GM18499 (cell line): Measurements from ENCODE around the gene FNTB.

Experiments used
- ATAC-seq: cut with Tn5 transposase; IDR thresholded peaks from one replicate; pipeline ENCODE4 v1.9.1; 2021; ENCODE audit warnings: moderate number of reproducible peaks; ENCODE audit not compliant: insufficient read depth, unreplicated experiment

Gene FNTB

GRCh38 chr14:65106736-65107135 is 120.0 kb downstream of the FNTB start:
- no peak for ATAC-seq

DNA sequence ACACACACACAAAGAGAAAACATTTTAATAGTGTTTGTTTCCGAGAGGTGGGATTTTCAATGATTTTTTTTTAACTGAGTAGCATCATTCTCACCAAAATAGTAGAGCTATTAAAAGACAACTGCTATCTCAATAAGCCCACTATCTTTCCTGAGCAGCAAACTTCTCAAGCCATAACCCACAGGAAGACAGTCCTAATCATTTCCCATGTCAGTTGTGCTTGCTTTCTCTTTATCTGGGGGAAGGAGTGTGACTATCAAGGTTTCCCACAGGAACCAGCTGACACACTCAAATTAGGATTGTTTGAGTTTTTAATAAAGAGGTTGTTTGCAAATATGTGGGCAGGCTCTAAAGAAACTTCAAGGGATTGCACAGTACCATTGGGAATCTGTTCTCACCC is 120.5 kb downstream of the FNTB start:
- ATAC-seq, result no peak

DNA sequence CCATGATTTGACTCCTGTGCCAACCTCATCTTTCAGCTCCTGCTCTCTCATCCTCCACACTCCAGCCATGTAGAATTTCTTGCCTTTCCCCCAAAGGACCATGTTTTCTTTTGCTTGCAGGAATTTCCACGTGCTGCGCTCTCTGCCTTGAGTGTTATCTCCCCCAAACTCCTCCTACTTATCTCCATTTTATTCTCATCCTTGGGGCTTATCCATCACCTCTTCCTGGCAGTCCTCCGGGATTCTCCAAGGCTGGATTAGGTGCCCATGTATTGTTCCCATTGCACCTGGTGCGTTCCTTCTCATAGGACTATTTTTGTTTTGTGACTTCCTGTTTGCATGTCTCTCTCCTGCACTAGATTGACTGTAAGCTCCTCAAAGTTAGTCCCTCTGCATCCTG is 122.7 kb downstream of the FNTB start:
- ATAC-seq, result no peak

DNA sequence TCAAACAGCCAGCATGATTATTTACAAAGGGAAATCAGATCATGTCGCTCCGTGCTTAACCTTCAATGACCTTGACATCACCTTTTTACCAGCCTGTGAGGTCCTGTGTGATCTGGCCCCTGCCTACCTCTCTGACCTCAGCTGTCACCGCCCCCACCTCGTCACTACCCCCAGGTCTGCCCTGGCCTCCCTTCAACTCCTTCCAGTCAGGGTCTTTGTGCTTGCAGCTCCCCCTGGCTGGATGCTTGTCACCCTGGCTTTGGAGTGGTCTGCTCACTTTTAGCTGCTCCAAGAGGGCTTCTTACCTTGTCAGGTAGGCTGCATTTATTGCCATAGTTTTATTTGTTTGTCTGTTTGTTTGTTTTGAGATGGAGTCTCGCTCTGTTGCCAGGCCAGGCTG is 123.8 kb downstream of the FNTB start:
- no peak for ATAC-seq
